Thyroid gland (tissue), 4 donors: ENCODE measurements around the gene MVP. TPM values are rescaled to one million over a fixed set of nuclear protein-coding genes. Genes with fewer than 3 reads are reported as not detected.

ENCODE experiments used
- DNase-seq, 2 donors: peaks; one replicate each; pipeline ENCODE4 v3.0.0-alpha.2; 2019
- H3K27ac ChIP-seq, 3 donors: fragments of 200-600 bp; sonication (generic); 1 replicate in 2 of 3; 2 replicates in 1 of 3; pipeline ENCODE4 v1.5.1; 2016 to 2019; ENCODE audit warnings: mild to moderate bottlenecking in 1 of 3, moderate library complexity in 1 of 3
- H3K27me3 ChIP-seq: fragments of 200-600 bp; sonication (generic); one replicate; pipeline ENCODE4 v1.5.1; 2019
- H3K36me3 ChIP-seq, 2 donors: fragments of 200-600 bp; sonication (generic); one replicate each; pipeline ENCODE4 v1.5.1; 2016 to 2019
- H3K4me1 ChIP-seq, 2 donors: fragments of 200-600 bp; sonication (generic); one replicate each; pipeline ENCODE4 v1.5.1; 2017 to 2019
- H3K4me3 ChIP-seq, 3 donors: fragments of 200-600 bp; sonication (generic); replicated peaks in 1 of 3; 1 replicate in 2 of 3; 2 replicates in 1 of 3; pipeline ENCODE4 v1.5.1; 2016; ENCODE audit warnings: mild to moderate bottlenecking in 1 of 3
- H3K9me3 ChIP-seq: fragments of 200-600 bp; sonication (generic); one replicate; pipeline ENCODE4 v1.5.1; 2017
- POLR2A ChIP-seq, 2 donors: fragments of 450-650 bp; IDR thresholded peaks; one replicate each; pipeline ENCODE4 v1.6.1; 2017; ENCODE audit warnings: antibody characterized with exemption in 2 of 2, mild to moderate bottlenecking in 2 of 2, moderate library complexity in 1 of 2
- WGBS, 2 donors: methylation state at CpG; one replicate each; pipeline ENCODE4 v1.1.5; 2017; 5-methylcytosine and 5-hydroxymethylcytosine counted together
- intact Hi-C: fragments of 100-400 bp; cut with DNase I; formaldehyde crosslinking; loops from one replicate; pipeline ENCODE4 v1.15.1; 2023
- total RNA-seq, 4 donors: library from RNA; depleted of rRNA; stranded (reverse); fragments of >200 nt; gene quantifications; one replicate each; pipeline ENCODE4 v1.2.3, GENCODE V29; 2016
- TF ChIP-seq, protein P1 (sequence below), 6 experiments: fragments of 200-600 bp in 3 of 6; fragments of 450-650 bp in 3 of 6; sonication (generic) in 3 of 6; IDR thresholded peaks; one replicate each; pipeline ENCODE4 v1.5.1; 2016 to 2019; ENCODE audit warnings: antibody characterized with exemption in 6 of 6, mild to moderate bottlenecking in 2 of 6, inconsistent platforms in 1 of 6, moderate library complexity in 1 of 6

MVP gene
- total RNA-seq, 4 donors from 2014 or later = 70.1 to 127 (median 90.6) TPM

DNA sequence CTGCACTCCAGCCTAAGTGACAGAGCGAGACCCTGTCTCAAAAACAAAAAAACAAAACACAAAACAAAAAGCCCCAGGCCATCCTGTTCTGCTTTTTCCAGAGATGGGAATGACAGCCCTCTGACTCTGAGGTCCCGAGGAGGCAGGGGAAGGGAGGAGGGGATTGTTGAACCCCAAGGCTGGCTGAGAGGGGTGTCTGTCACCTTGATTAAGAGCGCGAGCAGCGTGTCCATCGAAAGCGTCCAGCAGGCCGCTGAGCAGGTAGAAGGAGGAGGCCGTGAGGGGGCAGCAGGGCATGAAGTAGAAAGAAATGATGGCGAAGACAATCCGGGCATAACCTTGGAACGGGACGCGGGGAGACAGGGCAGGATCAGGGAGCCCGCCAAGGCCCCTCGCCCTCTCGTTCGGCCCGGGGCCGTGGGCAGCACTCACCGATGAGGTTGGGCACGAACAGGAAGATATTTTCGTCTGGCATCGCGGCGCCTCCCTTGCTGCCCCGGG lies 42.2 kb downstream of the MVP start:
- peak; percentile 49 to 54 for DNase-seq
- intact Hi-C loops = no loop called here
- WGBS, 2 donors = 2 to 3% methylated on average over 23 of the region's 27 CpGs

DNA sequence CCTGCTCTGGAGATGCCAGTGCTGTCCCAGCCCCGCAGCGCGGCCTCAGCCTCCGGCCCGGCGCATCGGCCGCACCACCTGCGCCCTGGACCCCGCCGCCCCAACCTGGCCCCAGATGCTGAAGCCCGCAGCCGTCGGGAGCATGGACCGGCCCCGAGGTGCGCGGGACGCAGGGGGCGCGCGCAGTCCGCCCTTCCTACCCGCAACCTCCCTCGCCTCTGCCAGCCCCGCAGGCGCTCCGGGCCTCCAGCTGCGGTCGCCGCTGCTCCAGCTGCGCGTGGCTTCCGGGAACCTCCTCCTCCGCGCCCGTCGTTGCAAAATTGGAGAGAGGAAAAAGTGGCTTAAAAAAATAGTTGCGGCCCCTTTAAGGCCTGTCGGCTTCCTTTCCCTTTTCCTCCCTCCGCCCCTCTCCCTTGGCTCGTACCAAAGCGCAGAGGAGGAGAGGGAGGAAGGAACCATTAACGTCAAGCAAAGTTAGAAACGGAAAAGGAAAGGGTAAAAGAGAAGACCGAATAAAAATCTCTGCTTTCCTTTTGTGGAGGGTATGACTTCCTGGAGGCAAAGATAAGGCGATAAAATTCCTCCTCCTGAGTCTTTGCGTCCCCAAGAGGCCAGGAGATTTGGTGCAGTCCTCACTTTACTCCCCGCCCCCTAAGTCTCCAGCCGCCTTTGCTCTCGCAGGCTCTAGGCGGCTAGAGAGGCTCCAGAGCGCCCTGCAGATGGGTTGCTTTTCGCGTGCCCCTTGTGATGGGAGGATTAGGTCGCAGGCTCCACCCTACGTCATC lies 42.8 kb downstream of the MVP start, which contains the start of gene CDIPT:
Gene CDIPT (minus strand): TSS at position 343 of the 785 bp plus-strand sequence. CDS start 369 bp downstream, outside the sequence.
- H3K4me1 ChIP-seq = peaks cover 13% of the 10 kb centered on the region in 2 donors
- WGBS, 2 donors = 0% methylated on average over 35 of the region's 57 CpGs
- DNase-seq = peak; percentile 95 to 96
- peak within 1 kb of the TSS; percentile 92 to 97 (median 93) for H3K27ac ChIP-seq
- H3K9me3 ChIP-seq = no peaks in the 10 kb centered on the region
- H3K4me3 ChIP-seq = peak within 1 kb of the TSS; percentile 84 to 100 (median 92)
- H3K36me3 ChIP-seq = peaks cover 21 to 27% of the 10 kb centered on the region in 2 donors
- TF ChIP-seq, protein P1, sequence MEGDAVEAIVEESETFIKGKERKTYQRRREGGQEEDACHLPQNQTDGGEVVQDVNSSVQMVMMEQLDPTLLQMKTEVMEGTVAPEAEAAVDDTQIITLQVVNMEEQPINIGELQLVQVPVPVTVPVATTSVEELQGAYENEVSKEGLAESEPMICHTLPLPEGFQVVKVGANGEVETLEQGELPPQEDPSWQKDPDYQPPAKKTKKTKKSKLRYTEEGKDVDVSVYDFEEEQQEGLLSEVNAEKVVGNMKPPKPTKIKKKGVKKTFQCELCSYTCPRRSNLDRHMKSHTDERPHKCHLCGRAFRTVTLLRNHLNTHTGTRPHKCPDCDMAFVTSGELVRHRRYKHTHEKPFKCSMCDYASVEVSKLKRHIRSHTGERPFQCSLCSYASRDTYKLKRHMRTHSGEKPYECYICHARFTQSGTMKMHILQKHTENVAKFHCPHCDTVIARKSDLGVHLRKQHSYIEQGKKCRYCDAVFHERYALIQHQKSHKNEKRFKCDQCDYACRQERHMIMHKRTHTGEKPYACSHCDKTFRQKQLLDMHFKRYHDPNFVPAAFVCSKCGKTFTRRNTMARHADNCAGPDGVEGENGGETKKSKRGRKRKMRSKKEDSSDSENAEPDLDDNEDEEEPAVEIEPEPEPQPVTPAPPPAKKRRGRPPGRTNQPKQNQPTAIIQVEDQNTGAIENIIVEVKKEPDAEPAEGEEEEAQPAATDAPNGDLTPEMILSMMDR (IDR thresholded peaks at IDR 0.05) = peak in 5 of 6 experiments; percentile 29 to 79 (median 58)
- TF ChIP-seq POLR2A (IDR thresholded peaks at IDR 0.05) = no peak
- H3K27me3 ChIP-seq = no peaks in the 10 kb centered on the region
- intact Hi-C loops = no loop called here

More for the DNA sequence above, 42.2 kb downstream of the MVP start:
- Histone ChIP-seq H3K9me3 (no peaks in the 10 kb centered on the region), H3K27ac (peak overlapping the region; percentile 92 to 97 (median 93)), H3K36me3 (peaks cover 21 to 27% of the 10 kb centered on the region in 2 donors), H3K4me3 (peak overlapping the region; percentile 84 to 100 (median 92)), H3K4me1 (peaks cover 13% of the 10 kb centered on the region in 2 donors), H3K27me3 (no peaks in the 10 kb centered on the region)
- TF ChIP-seq POLR2A (IDR thresholded peaks at IDR 0.05) = no peak
- TF ChIP-seq, protein P1 (IDR thresholded peaks at IDR 0.05) = no peak

DNA sequence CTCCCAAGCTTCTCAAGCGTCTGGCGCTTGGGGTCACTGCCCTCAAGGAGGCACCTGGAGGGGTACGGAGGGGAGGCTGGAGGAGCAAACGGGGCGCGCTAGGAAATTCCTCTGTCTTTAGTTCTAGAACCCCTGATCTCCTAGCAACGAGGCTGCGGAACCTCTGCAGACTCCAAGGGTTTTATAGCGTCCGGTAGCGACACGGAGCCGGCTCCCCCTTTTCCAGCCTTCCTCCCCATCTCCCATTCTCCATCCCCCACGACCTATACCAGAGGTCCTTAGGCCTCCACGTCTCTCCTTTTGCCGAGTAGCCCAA lies 43.4 kb downstream of the MVP start:
- WGBS, 2 donors = 32 to 38% methylated on average over 16 of the region's 16 CpGs
- Histone ChIP-seq H3K9me3 (no peaks in the 10 kb centered on the region), H3K27me3 (no peaks in the 10 kb centered on the region), H3K36me3 (peaks cover 21 to 26% of the 10 kb centered on the region in 2 donors), H3K27ac (peak overlapping the region in 1 of 3 donors; percentile 97), H3K4me1 (peaks cover 13% of the 10 kb centered on the region in 2 donors), H3K4me3 (peak overlapping the region in 1 of 3 donors; percentile 100)
- TF ChIP-seq, protein P1 (IDR thresholded peaks at IDR 0.05) = no peak
- no peak for TF ChIP-seq POLR2A (IDR thresholded peaks at IDR 0.05)
- intact Hi-C loops = no loop called here
- DNase-seq = no peak

GRCh38 chr16:29864205-29864604 lies 43.9 kb downstream of the MVP start:
- intact Hi-C loops = no loop called here

More at GRCh38 chr16:29864205-29864604, 43.9 kb downstream of the MVP start:
- TF ChIP-seq, protein P1 (IDR thresholded peaks at IDR 0.05) = no peak
- TF ChIP-seq POLR2A (IDR thresholded peaks at IDR 0.05) = no peak
- H3K4me3 ChIP-seq = no peak overlapping the region
- no peak overlapping the region for H3K27ac ChIP-seq
- no peaks in the 10 kb centered on the region for H3K9me3 ChIP-seq
- H3K4me1 ChIP-seq = peaks cover 13% of the 10 kb centered on the region in 2 donors
- peaks cover 16 to 20% of the 10 kb centered on the region in 2 donors for H3K36me3 ChIP-seq
- 71 to 80% methylated on average over 7 of the region's 9 CpGs for WGBS, 2 donors
- H3K27me3 ChIP-seq = no peaks in the 10 kb centered on the region
- no peak for DNase-seq
